Chondrocyte (in vitro differentiated cells): ENCODE measurements around the gene H2BW2. TPM values are rescaled to one million over a fixed set of nuclear protein-coding genes. Genes with fewer than 3 reads are reported as not detected.
"Not testable (repeated sequence)": the region's sequence is repeated elsewhere in the genome, so short reads cannot be mapped to it uniquely, and the experiment has no call there.

Experiments used
- DNase-seq: peaks from one replicate; pipeline ENCODE4 v3.0.0; 2021; ENCODE audit warnings: mixed read lengths, low spot score
- H3K27ac Mint-ChIP-seq: one replicate; pipeline ENCODE4 v1.8.0; 2021; ENCODE audit warnings: mild to moderate bottlenecking, moderate library complexity, mixed read lengths; ENCODE audit not compliant: unreplicated experiment
- H3K27me3 Mint-ChIP-seq: 2 replicates; pipeline ENCODE4 v1.8.0; 2021; ENCODE audit warnings: low read depth, mixed read lengths
- H3K36me3 Mint-ChIP-seq: 2 replicates; pipeline ENCODE4 v1.8.0; 2021; ENCODE audit warnings: low read depth, mixed read lengths
- H3K4me1 Mint-ChIP-seq: 2 replicates; pipeline ENCODE4 v1.8.0; 2021; ENCODE audit warnings: low read depth, mild to moderate bottlenecking, mixed read lengths
- H3K4me3 Mint-ChIP-seq: one replicate; pipeline ENCODE4 v1.8.0; 2021; ENCODE audit warnings: mild to moderate bottlenecking, moderate library complexity, mixed read lengths; ENCODE audit not compliant: unreplicated experiment
- H3K9me3 Mint-ChIP-seq: 2 replicates; pipeline ENCODE4 v1.8.0; 2021; ENCODE audit warnings: low read depth, mixed read lengths
- total RNA-seq: library from RNA; stranded (reverse); gene quantifications from 3 replicates; pipeline ENCODE4 v1.2.1, GENCODE V29; 2021
- TF ChIP-seq, protein P1 (sequence below): fragments of 200-600 bp; sonication (generic); IDR thresholded peaks from 2 replicates; pipeline ENCODE4 v1.5.0; 2021; ENCODE audit warnings: antibody characterized with exemption, mild to moderate bottlenecking, moderate library complexity

H2BW2 gene
- total RNA-seq, 1 donor from 2014 or later: not detected

- Mint-ChIP-seq H3K27me3 (peaks cover 2% of the 10 kb centered on the region), H3K27ac (no peak overlapping the region), H3K36me3 (no peaks in the 10 kb centered on the region), H3K9me3 (peaks cover 14% of the 10 kb centered on the region), H3K4me3 (no peak overlapping the region), H3K4me1 (no peaks in the 10 kb centered on the region)
- TF ChIP-seq, protein P1, sequence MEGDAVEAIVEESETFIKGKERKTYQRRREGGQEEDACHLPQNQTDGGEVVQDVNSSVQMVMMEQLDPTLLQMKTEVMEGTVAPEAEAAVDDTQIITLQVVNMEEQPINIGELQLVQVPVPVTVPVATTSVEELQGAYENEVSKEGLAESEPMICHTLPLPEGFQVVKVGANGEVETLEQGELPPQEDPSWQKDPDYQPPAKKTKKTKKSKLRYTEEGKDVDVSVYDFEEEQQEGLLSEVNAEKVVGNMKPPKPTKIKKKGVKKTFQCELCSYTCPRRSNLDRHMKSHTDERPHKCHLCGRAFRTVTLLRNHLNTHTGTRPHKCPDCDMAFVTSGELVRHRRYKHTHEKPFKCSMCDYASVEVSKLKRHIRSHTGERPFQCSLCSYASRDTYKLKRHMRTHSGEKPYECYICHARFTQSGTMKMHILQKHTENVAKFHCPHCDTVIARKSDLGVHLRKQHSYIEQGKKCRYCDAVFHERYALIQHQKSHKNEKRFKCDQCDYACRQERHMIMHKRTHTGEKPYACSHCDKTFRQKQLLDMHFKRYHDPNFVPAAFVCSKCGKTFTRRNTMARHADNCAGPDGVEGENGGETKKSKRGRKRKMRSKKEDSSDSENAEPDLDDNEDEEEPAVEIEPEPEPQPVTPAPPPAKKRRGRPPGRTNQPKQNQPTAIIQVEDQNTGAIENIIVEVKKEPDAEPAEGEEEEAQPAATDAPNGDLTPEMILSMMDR: no peak
- DNase-seq: no peak
Measured at GRCh38 chrX:104018126-104018525, 21.6 kb upstream of the H2BW2 start.

DNA sequence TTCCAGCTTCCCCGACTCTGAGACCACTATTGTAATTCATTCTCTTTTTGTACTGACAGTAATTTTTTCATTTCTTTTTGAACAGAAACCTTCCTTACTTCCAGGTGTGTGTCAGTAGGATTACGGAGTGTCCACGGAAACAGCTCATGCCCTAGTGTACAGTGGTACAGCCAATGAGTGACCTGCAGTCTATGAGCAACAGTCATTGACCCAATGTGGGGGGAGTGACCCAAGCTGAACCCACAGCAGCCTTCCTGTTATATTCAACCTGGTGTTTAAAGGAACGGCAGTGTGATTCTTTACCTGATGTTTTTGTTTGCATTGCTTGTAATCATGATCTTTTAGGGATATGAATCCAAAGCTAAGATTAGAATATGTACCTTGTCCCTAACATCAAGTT lies 1.2 kb downstream of the H2BW2 start:
- H3K9me3 Mint-ChIP-seq: peaks cover 21% of the 10 kb centered on the region
- H3K27ac Mint-ChIP-seq: no peak overlapping the region
- no peaks in the 10 kb centered on the region for H3K4me1 Mint-ChIP-seq
- TF ChIP-seq, protein P1: no peak
- peaks cover 4% of the 10 kb centered on the region for H3K27me3 Mint-ChIP-seq
- H3K36me3 Mint-ChIP-seq: no peaks in the 10 kb centered on the region
- DNase-seq: no peak
- H3K4me3 Mint-ChIP-seq: no peak overlapping the region

- TF ChIP-seq, protein P1: no peak
- no peaks in the 10 kb centered on the region for H3K4me1 Mint-ChIP-seq
- H3K9me3 Mint-ChIP-seq: peaks cover 34% of the 10 kb centered on the region
- H3K27me3 Mint-ChIP-seq: peaks cover 4% of the 10 kb centered on the region
- no peak for DNase-seq
- H3K36me3 Mint-ChIP-seq: no peaks in the 10 kb centered on the region
- H3K4me3 Mint-ChIP-seq: no peak overlapping the region
- no peak overlapping the region for H3K27ac Mint-ChIP-seq
Measured at GRCh38 chrX:104045642-104046041, 5.9 kb downstream of the H2BW2 start.

- Mint-ChIP-seq H3K36me3 (no peaks in the 10 kb centered on the region), H3K9me3 (peaks cover 31% of the 10 kb centered on the region)
Measured at GRCh38 chrX:104047171-104047570, 7.4 kb downstream of the H2BW2 start.

DNA sequence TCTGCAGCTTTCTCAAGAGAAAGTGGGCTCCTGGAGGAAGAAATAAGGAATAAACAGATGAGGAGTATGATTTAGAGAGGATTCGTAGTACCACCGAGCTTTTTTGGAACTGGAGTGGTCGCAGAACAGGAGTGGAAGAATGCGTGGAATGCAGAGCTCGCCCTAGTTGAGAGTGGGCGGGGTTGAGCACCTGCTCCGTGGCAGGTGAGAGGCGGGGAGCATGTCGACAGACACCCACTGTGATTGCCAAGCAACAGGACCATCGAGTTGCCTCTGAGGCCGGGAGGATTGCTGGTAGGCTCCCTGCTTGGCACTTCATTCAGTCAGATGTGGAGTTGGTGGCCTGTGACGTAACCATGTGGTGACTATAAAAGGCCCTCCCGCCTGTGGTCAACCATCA lies 15.2 kb downstream of the H2BW2 start:
- H3K4me1 Mint-ChIP-seq, H3K27ac Mint-ChIP-seq, H3K4me3 Mint-ChIP-seq, H3K36me3 Mint-ChIP-seq, H3K27me3 Mint-ChIP-seq, DNase-seq, H3K9me3 Mint-ChIP-seq: not testable (repeated sequence)

More at GRCh38 chrX:104047171-104047570, 7.4 kb downstream of the H2BW2 start:
- H3K4me1 Mint-ChIP-seq: no peaks in the 10 kb centered on the region
- H3K27me3 Mint-ChIP-seq: peaks cover 4% of the 10 kb centered on the region
- H3K27ac Mint-ChIP-seq: no peak overlapping the region
- H3K4me3 Mint-ChIP-seq: no peak overlapping the region
- DNase-seq: no peak
- TF ChIP-seq, protein P1: no peak

- not testable (repeated sequence) for H3K4me1 Mint-ChIP-seq, H3K27ac Mint-ChIP-seq, H3K27me3 Mint-ChIP-seq, H3K9me3 Mint-ChIP-seq, DNase-seq, H3K36me3 Mint-ChIP-seq, H3K4me3 Mint-ChIP-seq
Measured at GRCh38 chrX:104062636-104063035, 22.9 kb downstream of the H2BW2 start.

DNA sequence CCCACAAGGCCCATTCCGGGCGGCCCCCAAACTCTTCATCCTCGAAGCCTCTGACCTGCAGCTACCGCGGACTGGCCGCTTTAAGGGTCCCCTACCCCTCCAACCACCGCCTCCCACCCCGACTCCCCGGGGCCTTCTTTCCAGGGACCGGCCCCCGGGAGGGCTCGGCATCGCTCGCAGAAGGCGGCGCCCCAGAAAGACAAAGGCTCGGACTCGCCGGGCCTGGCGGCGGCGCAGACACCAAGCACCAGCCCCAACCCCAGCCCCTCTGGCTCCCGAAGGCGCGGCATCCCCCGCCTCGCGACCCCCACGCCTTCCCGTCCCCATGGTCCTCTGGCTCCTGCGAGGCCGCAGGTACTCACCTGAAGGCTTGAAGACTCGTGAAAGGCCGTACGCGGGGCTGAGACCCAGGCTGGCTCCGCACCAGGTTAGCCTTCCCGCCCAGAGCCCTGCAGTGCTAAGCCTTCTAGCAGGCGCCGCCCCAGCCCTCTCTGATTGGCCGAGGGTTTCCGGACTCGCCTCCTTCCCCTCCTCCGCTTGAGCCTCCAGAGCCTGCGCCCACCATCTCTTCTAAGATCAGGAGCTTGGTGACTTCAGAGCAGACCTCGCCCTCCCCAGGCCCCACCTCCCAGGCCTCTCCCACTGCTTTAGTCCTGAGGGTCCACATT lies 36.2 kb downstream of the H2BW2 start, which contains the start of gene TMSB15C:
TMSB15C (minus strand) TSS at position 459 of the 668 bp plus-strand sequence.
- not testable (repeated sequence) for H3K27me3 Mint-ChIP-seq, DNase-seq, H3K27ac Mint-ChIP-seq, H3K9me3 Mint-ChIP-seq, H3K36me3 Mint-ChIP-seq, H3K4me3 Mint-ChIP-seq, H3K4me1 Mint-ChIP-seq

DNA sequence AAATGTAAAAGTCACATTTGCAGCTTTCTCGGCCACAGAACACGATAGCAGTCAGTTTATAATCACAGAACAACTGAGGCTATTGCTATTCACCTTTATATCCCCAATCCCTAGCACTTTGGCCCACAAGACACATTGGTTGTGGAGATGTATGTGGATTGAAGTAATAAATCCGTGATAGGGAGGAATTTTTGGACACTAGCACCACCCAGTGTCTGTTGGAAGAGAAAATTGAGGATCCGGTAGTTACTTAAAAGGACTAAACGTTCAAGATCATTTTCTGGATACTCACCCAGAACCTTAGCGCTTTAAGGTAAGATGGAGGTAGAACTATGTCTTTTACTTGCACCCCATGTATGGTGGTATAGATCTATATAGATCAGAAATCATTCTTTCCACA lies 38.1 kb downstream of the H2BW2 start:
- H3K4me3 Mint-ChIP-seq, H3K36me3 Mint-ChIP-seq, DNase-seq, H3K27ac Mint-ChIP-seq, H3K4me1 Mint-ChIP-seq, H3K9me3 Mint-ChIP-seq, H3K27me3 Mint-ChIP-seq: not testable (repeated sequence)
